Panc1 (cell line): ENCODE data around the gene CERS1. TPM values are rescaled to one million over a fixed set of nuclear protein-coding genes. Genes with fewer than 3 reads are reported as not detected.
A peak's percentile ranks its signal among the peaks of the same experiment; 100 is the strongest.

Source experiments
- ATAC-seq: fragments of 200-7000 bp; cut with Tn5 transposase; 2 replicates; pipeline ENCODE4 v1.9.1; 2020; ENCODE audit warnings: mild to moderate bottlenecking, moderate library complexity
- BruUV-seq: library from RNA; stranded (reverse); fragments of 400-500 nt; replicated peaks from 2 replicates; lab custom pipeline; 2021; lab: Mats Ljungman, UMichigan
- CTCF ChIA-PET: fragments of 300-600 bp; sonication (Branson Sonifier 250); formaldehyde crosslinking; loops from one replicate; lab custom pipeline; 2022; ENCODE audit warnings: antibody characterized with exemption; lab: Charles Lee
- POLR2A ChIA-PET: fragments of 300-600 bp; sonication (Branson Sonifier 250); formaldehyde crosslinking; loops from one replicate; lab custom pipeline; 2022; ENCODE audit warnings: antibody characterized with exemption; lab: Charles Lee
- DNase-seq: peaks from one replicate; pipeline ENCODE4 v3.0.0-alpha.2; 2010; ENCODE audit warnings: low read depth, low spot score
- H3K27ac ChIP-seq: 2 replicates; pipeline ENCODE4 v1.5.1; 2011; ENCODE audit warnings: mild to moderate bottlenecking, low read length, inconsistent platforms
- H3K27me3 ChIP-seq: fragments of 200-500 bp; sonication (Bioruptor generic); 2 replicates; pipeline ENCODE4 v1.6.0; 2014; ENCODE audit warnings: low read length, inconsistent platforms; ENCODE audit not compliant: control insufficient read depth, insufficient read depth
- H3K36me3 ChIP-seq: fragments of 200-500 bp; sonication (Bioruptor generic); 2 replicates; pipeline ENCODE4 v1.5.1; 2014; ENCODE audit warnings: inconsistent platforms, mild to moderate bottlenecking, low read length, moderate library complexity; ENCODE audit not compliant: control insufficient read depth, insufficient read depth
- H3K4me1 ChIP-seq: 2 replicates; pipeline ENCODE4 v1.5.1; 2011; ENCODE audit warnings: inconsistent platforms, mild to moderate bottlenecking, low read length, moderate library complexity; ENCODE audit not compliant: control insufficient read depth, insufficient read depth
- H3K4me3 ChIP-seq, 2 experiments: 2 replicates each; pipeline ENCODE4 v1.5.1; 2011 to 2012; ENCODE audit warnings: low read depth in 2 of 2, low read length in 2 of 2, mild to moderate bottlenecking in 2 of 2, inconsistent platforms in 1 of 2, moderate library complexity in 1 of 2
- H3K9me3 ChIP-seq: fragments of 200-500 bp; sonication (Bioruptor generic); 2 replicates; pipeline ENCODE4 v1.5.1; 2014; ENCODE audit warnings: low read depth, mild to moderate bottlenecking, inconsistent platforms, low read length, moderate library complexity; ENCODE audit not compliant: control insufficient read depth, insufficient read depth
- POLR2AphosphoS5 ChIP-seq: IDR thresholded peaks from 2 replicates; pipeline ENCODE4 v1.6.1; 2012; ENCODE audit warnings: mild to moderate bottlenecking, low read depth, low read length, moderate library complexity
- SIN3A ChIP-seq: IDR thresholded peaks from 2 replicates; pipeline ENCODE4 v1.6.1; 2012; ENCODE audit warnings: low read depth, mild to moderate bottlenecking, low read length, moderate library complexity, borderline replicate concordance; ENCODE audit not compliant: insufficient read depth
- TCF7L2 ChIP-seq: IDR thresholded peaks from 2 replicates; pipeline ENCODE4 v1.6.1; 2011; ENCODE audit warnings: mild to moderate bottlenecking, low read depth, low read length, inconsistent platforms
- in situ Hi-C: cut with HindIII; loops from 2 replicates; pipeline ENCODE4 v1.10.0; 2016; ENCODE audit warnings: low sequenced_read_pairs, low pct_unique_long_range_greater_than_20kb
- intact Hi-C: fragments of 100-400 bp; cut with micrococcal nuclease; formaldehyde crosslinking; loops from one replicate; pipeline ENCODE4 v1.10.0; 2022; ENCODE audit not compliant: unreplicated experiment
- total RNA-seq: library from RNA; stranded (reverse); gene quantifications from one replicate; pipeline ENCODE4 v1.2.1, GENCODE V29; 2021; ENCODE audit not compliant: unreplicated experiment
- TF ChIP-seq, protein P1 (sequence below), 2 experiments: IDR thresholded peaks; 2 replicates each; pipeline ENCODE4 v1.6.1; 2011 to 2012; ENCODE audit warnings: low read depth in 2 of 2, control low read depth in 1 of 2, low read length in 1 of 2, mild to moderate bottlenecking in 1 of 2, moderate library complexity in 1 of 2; ENCODE audit not compliant: insufficient read depth in 1 of 2
- TF ChIP-seq, protein P2 (sequence below): fragments of 450-650 bp; IDR thresholded peaks from 2 replicates; pipeline ENCODE4 v1.5.1; 2017; ENCODE audit warnings: mild to moderate bottlenecking

The CERS1 gene
- total RNA-seq, 1 experiment from 2014 or later: 4.5 TPM

DNA sequence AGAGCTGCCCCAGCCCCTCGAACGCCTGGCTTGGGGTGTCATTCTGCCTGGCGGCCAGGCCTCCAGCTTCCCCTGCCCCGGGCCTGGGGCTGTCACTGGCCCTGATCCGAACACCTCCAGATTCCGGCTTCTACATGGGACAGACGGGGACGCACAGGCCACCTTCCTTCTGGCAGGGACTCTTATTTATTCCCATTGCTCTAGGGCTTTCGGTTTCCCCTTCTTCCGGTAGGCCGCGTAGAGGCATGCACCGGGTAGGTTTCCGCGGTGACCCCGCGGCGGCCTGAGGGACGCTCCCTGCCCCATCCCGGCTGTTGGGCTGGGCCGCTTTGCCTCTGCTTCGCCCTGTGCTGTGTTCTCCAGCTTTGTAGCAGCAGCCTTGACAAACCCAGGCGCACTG is 28.2 kb downstream of the CERS1 start:
- no peaks in the 10 kb centered on the region for H3K9me3 ChIP-seq
- no peak overlapping the region for H3K27ac ChIP-seq
- CTCF ChIA-PET: no interaction called here
- no peaks in the 10 kb centered on the region for H3K27me3 ChIP-seq
- POLR2A ChIA-PET: no interaction called here
- intact Hi-C loops (no loop called here), in situ Hi-C loops (no loop called here)
- BruUV-seq: no TSS peak
- DNase-seq (no peak), ATAC-seq (no peak)
- H3K36me3 ChIP-seq: no peaks in the 10 kb centered on the region
- TF ChIP-seq POLR2AphosphoS5 (no peak), SIN3A (no peak), TCF7L2 (no peak)
- TF ChIP-seq, protein P1, sequence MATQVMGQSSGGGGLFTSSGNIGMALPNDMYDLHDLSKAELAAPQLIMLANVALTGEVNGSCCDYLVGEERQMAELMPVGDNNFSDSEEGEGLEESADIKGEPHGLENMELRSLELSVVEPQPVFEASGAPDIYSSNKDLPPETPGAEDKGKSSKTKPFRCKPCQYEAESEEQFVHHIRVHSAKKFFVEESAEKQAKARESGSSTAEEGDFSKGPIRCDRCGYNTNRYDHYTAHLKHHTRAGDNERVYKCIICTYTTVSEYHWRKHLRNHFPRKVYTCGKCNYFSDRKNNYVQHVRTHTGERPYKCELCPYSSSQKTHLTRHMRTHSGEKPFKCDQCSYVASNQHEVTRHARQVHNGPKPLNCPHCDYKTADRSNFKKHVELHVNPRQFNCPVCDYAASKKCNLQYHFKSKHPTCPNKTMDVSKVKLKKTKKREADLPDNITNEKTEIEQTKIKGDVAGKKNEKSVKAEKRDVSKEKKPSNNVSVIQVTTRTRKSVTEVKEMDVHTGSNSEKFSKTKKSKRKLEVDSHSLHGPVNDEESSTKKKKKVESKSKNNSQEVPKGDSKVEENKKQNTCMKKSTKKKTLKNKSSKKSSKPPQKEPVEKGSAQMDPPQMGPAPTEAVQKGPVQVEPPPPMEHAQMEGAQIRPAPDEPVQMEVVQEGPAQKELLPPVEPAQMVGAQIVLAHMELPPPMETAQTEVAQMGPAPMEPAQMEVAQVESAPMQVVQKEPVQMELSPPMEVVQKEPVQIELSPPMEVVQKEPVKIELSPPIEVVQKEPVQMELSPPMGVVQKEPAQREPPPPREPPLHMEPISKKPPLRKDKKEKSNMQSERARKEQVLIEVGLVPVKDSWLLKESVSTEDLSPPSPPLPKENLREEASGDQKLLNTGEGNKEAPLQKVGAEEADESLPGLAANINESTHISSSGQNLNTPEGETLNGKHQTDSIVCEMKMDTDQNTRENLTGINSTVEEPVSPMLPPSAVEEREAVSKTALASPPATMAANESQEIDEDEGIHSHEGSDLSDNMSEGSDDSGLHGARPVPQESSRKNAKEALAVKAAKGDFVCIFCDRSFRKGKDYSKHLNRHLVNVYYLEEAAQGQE (IDR thresholded peaks at IDR 0.05; ENCODE audit: insufficient read depth in 1 of 2, low read depth in 2 of 2, low read length in 1 of 2): no peak
- TF ChIP-seq, protein P2, sequence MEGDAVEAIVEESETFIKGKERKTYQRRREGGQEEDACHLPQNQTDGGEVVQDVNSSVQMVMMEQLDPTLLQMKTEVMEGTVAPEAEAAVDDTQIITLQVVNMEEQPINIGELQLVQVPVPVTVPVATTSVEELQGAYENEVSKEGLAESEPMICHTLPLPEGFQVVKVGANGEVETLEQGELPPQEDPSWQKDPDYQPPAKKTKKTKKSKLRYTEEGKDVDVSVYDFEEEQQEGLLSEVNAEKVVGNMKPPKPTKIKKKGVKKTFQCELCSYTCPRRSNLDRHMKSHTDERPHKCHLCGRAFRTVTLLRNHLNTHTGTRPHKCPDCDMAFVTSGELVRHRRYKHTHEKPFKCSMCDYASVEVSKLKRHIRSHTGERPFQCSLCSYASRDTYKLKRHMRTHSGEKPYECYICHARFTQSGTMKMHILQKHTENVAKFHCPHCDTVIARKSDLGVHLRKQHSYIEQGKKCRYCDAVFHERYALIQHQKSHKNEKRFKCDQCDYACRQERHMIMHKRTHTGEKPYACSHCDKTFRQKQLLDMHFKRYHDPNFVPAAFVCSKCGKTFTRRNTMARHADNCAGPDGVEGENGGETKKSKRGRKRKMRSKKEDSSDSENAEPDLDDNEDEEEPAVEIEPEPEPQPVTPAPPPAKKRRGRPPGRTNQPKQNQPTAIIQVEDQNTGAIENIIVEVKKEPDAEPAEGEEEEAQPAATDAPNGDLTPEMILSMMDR: no peak
- H3K4me1 ChIP-seq: no peaks in the 10 kb centered on the region
- H3K4me3 ChIP-seq: no peak overlapping the region

DNA sequence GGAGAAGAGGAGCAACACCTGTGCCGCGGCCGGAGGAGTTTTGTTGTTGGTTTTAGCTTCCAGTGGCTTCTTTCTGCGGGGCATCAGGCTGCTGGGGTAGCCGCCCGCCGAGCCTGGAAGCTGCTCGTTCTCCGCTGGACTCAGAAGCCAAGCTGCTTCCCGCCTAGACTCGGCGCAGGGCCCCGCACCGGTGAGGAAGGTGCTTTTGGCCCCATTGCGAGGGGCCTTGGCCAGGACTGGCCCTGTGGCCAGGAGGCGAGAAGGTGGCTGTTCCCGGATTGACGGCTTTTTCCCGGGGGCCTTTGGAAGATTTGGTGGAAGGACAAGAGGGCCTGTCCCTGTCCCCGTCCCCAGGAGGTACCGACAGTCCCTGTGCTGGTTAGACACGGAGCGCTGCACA is 28.8 kb downstream of the CERS1 start:
- no peak overlapping the region for H3K4me3 ChIP-seq
- no peak for DNase-seq
- ChIA-PET POLR2A (no interaction called here), CTCF (no interaction called here)
- in situ Hi-C loops (no loop called here), intact Hi-C loops (no loop called here)
- TSS peak; percentile 78 for BruUV-seq
- no peak for ATAC-seq
- H3K9me3 ChIP-seq: no peaks in the 10 kb centered on the region
- H3K27me3 ChIP-seq: no peaks in the 10 kb centered on the region
- no peaks in the 10 kb centered on the region for H3K4me1 ChIP-seq
- no peak overlapping the region for H3K27ac ChIP-seq
- peaks cover 2% of the 10 kb centered on the region for H3K36me3 ChIP-seq
- TF ChIP-seq, protein P2: no peak
- TF ChIP-seq, protein P1 (IDR thresholded peaks at IDR 0.05; ENCODE audit: insufficient read depth in 1 of 2, low read depth in 2 of 2, low read length in 1 of 2): no peak
- no peak for TF ChIP-seq TCF7L2
- TF ChIP-seq SIN3A: no peak
- no peak for TF ChIP-seq POLR2AphosphoS5
